Activated naive CD8-positive, alpha-beta T cell treated with anti-CD3 and anti-CD28 coated beads for 36 hours (primary cell): ENCODE results near the gene RABGEF1. TPM values are rescaled to one million over a fixed set of nuclear protein-coding genes. Genes with fewer than 3 reads are reported as not detected.
"Not testable (repeated sequence)": the region's sequence is repeated elsewhere in the genome, so short reads cannot be mapped to it uniquely, and the experiment has no call there.

Experiments
- DNase-seq: peaks from one replicate; pipeline ENCODE4 v3.0.0; 2021
- H3K27ac Mint-ChIP-seq: one replicate; pipeline ENCODE4 v1.8.0; 2022; ENCODE audit warnings: mild to moderate bottlenecking, moderate library complexity, mixed read lengths
- H3K27me3 Mint-ChIP-seq: one replicate; pipeline ENCODE4 v1.8.0; 2022; ENCODE audit warnings: mild to moderate bottlenecking, mixed read lengths
- H3K36me3 Mint-ChIP-seq: one replicate; pipeline ENCODE4 v1.8.0; 2021; ENCODE audit warnings: mild to moderate bottlenecking, mixed read lengths
- H3K4me1 Mint-ChIP-seq: one replicate; pipeline ENCODE4 v1.8.0; 2021; ENCODE audit warnings: mixed read lengths
- H3K4me3 Mint-ChIP-seq: one replicate; pipeline ENCODE4 v1.8.0; 2022; ENCODE audit warnings: mild to moderate bottlenecking, moderate library complexity, mixed read lengths
- H3K9me3 Mint-ChIP-seq: one replicate; pipeline ENCODE4 v1.8.0; 2022; ENCODE audit warnings: mixed read lengths
- total RNA-seq, 2 experiments: library from RNA; stranded (reverse); gene quantifications; one replicate each; pipeline ENCODE4 v1.2.3, GENCODE V29; 2021

RABGEF1 gene
- total RNA-seq = 10 to 100 TPM; 18.9 to 20.3 TPM

GRCh38 chr7:66740302-66740979, at the start of gene RABGEF1:
Gene RABGEF1, plus strand, starts transcription at chr7:66740733. Its CDS starts 31,167 bp downstream, at chr7:66771900.
- H3K27ac Mint-ChIP-seq = peak within 1 kb of the TSS; percentile 92
- H3K27me3 Mint-ChIP-seq = no peaks in the 10 kb centered on the region
- peak within 1 kb of the TSS; percentile 92 for H3K4me3 Mint-ChIP-seq
- DNase-seq = peak; percentile 98
- H3K36me3 Mint-ChIP-seq = peaks cover 19% of the 10 kb centered on the region
- peaks cover 10% of the 10 kb centered on the region for H3K9me3 Mint-ChIP-seq
- H3K4me1 Mint-ChIP-seq = peaks cover 27% of the 10 kb centered on the region

GRCh38 chr7:66693331-66693730, 47.2 kb upstream of the RABGEF1 start:
- H3K27ac Mint-ChIP-seq = no peak overlapping the region
- H3K9me3 Mint-ChIP-seq = peaks cover 2% of the 10 kb centered on the region
- no peaks in the 10 kb centered on the region for H3K4me1 Mint-ChIP-seq
- no peaks in the 10 kb centered on the region for H3K27me3 Mint-ChIP-seq
- no peak overlapping the region for H3K4me3 Mint-ChIP-seq
- H3K36me3 Mint-ChIP-seq = peaks cover 2% of the 10 kb centered on the region
- DNase-seq = no peak

- DNase-seq = no peak
- H3K27me3 Mint-ChIP-seq = no peaks in the 10 kb centered on the region
- H3K36me3 Mint-ChIP-seq = peaks cover 1% of the 10 kb centered on the region
- H3K9me3 Mint-ChIP-seq = no peaks in the 10 kb centered on the region
- no peak overlapping the region for H3K27ac Mint-ChIP-seq
- H3K4me3 Mint-ChIP-seq = no peak overlapping the region
- H3K4me1 Mint-ChIP-seq = no peaks in the 10 kb centered on the region
Observed at GRCh38 chr7:66694286-66694685, 46.2 kb upstream of the RABGEF1 start.

DNA sequence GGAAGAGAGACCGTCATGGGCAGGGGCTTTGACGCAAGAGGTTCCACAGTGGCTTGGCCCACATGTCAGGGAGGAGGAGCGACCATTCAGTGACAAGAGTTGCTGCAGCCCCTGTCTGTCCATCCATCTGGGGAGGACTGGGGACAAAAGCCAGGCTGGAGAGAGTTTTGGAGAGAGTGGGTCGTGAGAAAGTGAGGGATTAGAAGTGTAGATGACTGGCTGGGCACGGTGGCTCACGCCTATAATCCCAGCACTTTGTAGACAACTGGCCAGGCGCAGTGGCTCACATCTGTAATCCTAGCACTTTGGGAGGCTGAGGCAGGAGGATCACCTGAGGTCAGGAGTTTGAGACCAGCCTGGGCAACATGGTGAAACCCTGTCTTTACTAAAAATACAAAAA, 45.1 kb upstream of the RABGEF1 start:
- H3K9me3 Mint-ChIP-seq, H3K4me3 Mint-ChIP-seq, H3K27me3 Mint-ChIP-seq, H3K4me1 Mint-ChIP-seq, H3K36me3 Mint-ChIP-seq, DNase-seq, H3K27ac Mint-ChIP-seq: not testable (repeated sequence)

DNA sequence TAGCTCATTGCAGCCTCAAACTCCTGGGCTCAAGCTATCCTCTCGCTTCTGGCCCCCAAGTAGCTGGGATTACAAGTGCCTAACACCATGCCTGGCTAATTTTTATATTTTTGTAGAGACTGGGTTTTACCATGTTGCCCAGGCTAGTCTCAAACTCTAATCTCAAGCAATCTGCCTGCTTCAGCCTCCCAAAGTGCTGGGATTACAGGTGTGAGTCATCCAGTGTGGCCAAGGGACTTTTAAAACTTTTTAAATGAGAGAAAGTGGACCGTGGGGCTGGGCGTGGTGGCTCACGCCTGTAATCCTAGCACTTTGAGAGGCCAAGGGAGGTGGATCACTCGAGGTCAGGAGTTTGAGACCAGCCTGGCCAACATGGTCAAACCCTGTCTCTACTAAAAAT, 44.4 kb upstream of the RABGEF1 start:
- DNase-seq, H3K27me3 Mint-ChIP-seq, H3K4me1 Mint-ChIP-seq, H3K27ac Mint-ChIP-seq, H3K9me3 Mint-ChIP-seq, H3K4me3 Mint-ChIP-seq, H3K36me3 Mint-ChIP-seq: not testable (repeated sequence)

DNA sequence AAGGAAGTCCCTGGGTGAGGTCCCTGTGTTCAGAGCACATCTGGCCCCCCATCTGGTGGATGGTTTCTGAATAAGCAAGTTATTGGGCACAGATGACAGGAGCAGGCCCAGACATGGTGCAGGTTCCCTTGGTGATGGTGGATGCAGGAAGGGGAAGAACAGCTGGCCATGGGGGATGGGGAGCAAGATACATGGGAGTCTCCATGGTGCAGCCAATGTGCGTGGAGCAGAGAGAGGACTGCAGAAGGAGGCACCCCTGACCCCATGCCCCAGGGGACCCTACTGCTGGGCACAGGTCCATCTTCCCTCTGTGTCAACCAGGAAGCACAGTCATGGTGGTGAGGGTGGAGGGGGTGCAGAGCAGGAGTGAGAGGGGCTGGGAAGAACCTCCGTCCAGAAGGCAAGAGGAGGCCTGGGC, 43.8 kb upstream of the RABGEF1 start:
- Mint-ChIP-seq H3K27me3 (no peaks in the 10 kb centered on the region), H3K4me1 (no peaks in the 10 kb centered on the region), H3K4me3 (no peak overlapping the region), H3K9me3 (no peaks in the 10 kb centered on the region), H3K36me3 (peaks cover 1% of the 10 kb centered on the region), H3K27ac (no peak overlapping the region)
- no peak for DNase-seq

DNA sequence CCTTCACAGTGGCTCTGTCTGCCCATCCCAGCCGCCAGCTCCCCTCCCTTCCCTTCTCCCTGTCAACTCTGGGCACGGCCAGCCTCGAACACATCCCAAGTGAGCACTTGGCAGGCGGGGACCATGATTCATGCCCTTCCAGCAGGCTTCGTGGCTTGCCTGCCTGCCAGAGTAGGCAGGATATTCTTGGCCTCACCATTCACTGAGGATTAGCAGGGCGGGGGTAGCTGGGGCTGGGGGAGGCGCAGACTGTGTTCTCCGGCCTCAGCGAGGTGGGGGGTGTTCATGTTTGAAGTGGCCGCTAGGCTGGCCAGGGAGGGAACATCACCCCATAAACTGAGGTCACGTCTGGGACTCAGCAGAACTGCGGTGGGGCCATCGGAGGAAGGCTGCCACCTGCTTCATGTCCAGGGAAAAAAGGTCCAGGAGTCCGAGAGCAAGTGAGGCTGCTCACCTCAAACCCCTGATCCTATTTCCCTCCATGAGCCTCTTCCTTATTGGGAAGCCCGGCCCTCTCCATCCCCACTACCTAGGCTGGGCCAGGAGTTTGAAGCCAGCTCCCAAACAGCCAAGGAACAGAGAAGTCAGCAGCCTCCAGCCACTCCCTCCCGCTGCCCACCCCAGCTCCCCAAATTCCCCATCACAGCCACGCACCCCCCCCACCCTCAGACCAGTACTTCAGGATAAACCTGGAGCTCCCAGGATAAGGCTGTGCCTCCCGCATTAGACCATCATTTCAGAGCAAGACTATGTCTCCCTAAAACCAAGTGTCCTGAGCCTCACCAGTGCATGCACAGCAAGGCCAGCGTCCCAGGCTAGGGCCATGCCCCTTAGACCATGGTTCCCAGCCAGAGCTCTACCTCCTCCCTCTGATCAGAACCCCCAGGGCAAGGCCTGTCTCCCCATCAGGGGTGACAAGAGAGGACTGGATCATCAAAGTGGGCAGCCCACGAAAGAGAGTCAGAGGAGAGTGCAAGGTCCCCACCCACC, 42.8 kb upstream of the RABGEF1 start:
- Mint-ChIP-seq H3K4me3 (no peak overlapping the region), H3K36me3 (peaks cover 1% of the 10 kb centered on the region), H3K27me3 (no peaks in the 10 kb centered on the region), H3K9me3 (no peaks in the 10 kb centered on the region), H3K4me1 (no peaks in the 10 kb centered on the region), H3K27ac (no peak overlapping the region)
- DNase-seq = no peak

DNA sequence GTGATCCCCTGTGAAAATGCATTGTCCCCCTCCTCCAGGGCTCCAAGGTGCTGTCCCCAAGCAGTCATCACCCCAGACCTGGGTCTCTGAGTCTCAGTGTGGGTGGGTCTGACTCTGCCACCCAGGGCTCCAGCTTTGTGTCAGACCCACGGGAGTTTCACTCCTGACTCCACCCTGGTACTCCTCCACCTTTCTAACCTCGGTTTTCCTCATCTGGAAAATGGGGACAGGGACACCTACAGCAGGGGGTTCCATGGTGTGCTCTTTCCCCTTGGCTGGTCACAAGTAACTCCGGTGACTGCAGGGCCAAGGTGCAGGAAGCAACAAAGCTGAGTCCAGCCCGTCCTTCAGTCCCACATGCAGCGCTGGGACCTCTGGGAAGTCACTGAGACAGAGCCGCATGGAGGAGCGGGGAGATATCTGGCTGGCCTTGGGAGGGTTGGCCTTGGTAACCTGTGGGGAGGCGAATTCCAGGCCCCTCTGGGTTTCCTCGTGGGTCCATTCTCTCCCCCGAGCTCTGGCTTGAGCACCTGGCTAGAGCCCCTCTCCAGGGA, 41.8 kb upstream of the RABGEF1 start:
- Mint-ChIP-seq H3K27me3 (no peaks in the 10 kb centered on the region), H3K27ac (no peak overlapping the region), H3K4me3 (no peak overlapping the region), H3K4me1 (no peaks in the 10 kb centered on the region), H3K9me3 (no peaks in the 10 kb centered on the region), H3K36me3 (peaks cover 1% of the 10 kb centered on the region)
- DNase-seq = no peak

GRCh38 chr7:66699998-66700397, 40.5 kb upstream of the RABGEF1 start:
- no peaks in the 10 kb centered on the region for H3K4me1 Mint-ChIP-seq
- DNase-seq = no peak
- H3K27me3 Mint-ChIP-seq = no peaks in the 10 kb centered on the region
- H3K9me3 Mint-ChIP-seq = no peaks in the 10 kb centered on the region
- no peaks in the 10 kb centered on the region for H3K36me3 Mint-ChIP-seq
- no peak overlapping the region for H3K27ac Mint-ChIP-seq
- H3K4me3 Mint-ChIP-seq = no peak overlapping the region

DNA sequence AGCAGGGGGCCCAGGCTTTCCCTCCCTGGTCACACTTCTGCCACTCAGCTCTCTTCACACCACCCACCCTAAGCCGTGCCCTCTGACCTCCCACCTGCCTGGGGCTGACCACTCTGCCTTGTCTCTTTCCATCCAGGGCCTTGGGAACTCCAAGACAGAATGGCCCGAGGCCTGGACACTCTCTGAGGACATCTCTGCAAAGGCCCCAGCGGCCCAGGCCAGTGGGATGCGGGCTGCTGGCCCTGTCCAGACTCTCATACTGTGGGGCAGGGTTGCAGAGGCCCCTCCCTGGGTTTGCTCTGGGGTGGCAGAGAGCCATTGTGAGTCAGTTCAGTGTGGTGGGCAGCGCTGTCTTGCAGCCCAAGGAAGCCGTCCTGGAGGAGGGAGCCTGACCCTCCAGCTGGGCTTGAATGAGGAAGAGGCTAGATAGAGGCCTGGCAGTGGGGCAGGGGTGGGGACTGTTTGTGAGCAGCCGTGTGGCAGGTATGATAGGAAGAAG, 39.9 kb upstream of the RABGEF1 start:
- no peaks in the 10 kb centered on the region for H3K4me1 Mint-ChIP-seq
- no peaks in the 10 kb centered on the region for H3K9me3 Mint-ChIP-seq
- H3K27ac Mint-ChIP-seq = no peak overlapping the region
- H3K36me3 Mint-ChIP-seq = no peaks in the 10 kb centered on the region
- DNase-seq = no peak
- no peak overlapping the region for H3K4me3 Mint-ChIP-seq
- H3K27me3 Mint-ChIP-seq = no peaks in the 10 kb centered on the region

DNA sequence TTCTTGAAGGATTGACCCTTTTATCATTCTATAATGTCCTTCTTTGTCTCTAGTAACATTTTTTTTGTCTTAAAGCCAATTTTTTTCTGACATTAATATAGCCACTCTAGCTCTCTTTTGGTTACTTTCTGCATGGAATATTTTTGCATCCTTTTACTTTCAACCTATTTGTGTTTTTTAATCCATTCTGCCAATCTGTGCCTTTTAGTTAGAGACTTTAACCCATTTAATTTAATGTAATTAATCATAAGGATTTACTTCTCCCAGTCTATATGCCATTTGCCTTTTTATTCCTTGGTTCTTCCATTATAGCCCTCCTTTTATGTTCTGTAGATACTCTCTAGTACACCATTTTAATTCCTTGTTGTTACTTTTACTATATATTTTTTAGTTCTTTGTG, 32.7 kb upstream of the RABGEF1 start:
- H3K9me3 Mint-ChIP-seq = no peaks in the 10 kb centered on the region
- no peak for DNase-seq
- H3K27ac Mint-ChIP-seq = no peak overlapping the region
- H3K4me1 Mint-ChIP-seq = no peaks in the 10 kb centered on the region
- no peak overlapping the region for H3K4me3 Mint-ChIP-seq
- H3K27me3 Mint-ChIP-seq = no peaks in the 10 kb centered on the region
- peaks cover 18% of the 10 kb centered on the region for H3K36me3 Mint-ChIP-seq

DNA sequence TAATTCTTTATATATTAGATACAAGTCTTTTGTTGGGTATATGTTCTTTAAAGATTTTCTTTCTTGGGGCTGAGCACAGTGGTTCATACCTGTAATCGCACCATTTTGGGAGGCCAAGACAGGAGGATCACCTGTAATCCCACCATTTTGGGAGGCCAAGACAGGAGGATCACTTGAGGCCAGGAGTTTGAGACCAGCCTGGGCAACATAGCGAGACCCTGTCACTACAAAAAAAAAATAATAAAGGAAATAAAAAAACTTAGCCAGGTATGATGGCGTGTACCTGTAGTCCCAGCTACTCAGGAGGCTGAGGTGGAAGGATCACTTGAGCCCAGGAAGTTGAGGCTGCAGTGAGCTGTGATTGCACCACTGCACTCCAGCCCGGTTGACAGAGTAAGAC, 29.8 kb upstream of the RABGEF1 start:
- Mint-ChIP-seq H3K36me3 (peaks cover 40% of the 10 kb centered on the region), H3K9me3 (peaks cover 11% of the 10 kb centered on the region)
- H3K4me1 Mint-ChIP-seq, H3K4me3 Mint-ChIP-seq, DNase-seq, H3K27ac Mint-ChIP-seq, H3K27me3 Mint-ChIP-seq: not testable (repeated sequence)

DNA sequence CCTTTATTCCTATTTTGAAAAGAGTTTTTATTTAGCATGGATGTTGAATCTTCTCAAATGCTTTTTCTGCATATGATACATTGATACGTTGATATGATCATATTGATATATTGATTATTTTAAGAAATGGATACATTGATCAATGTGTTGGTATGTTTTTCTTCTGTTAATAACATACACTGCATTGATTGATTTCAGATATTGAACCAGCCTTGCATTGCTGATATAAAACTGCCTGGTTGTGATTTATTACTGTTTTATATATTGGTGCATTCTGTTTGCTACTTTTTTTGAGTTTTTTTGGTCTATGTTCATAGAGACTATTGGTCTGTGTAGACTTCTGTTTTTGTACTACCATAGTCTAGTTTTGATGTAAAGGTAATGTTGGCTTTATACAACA, 26.8 kb upstream of the RABGEF1 start:
- H3K36me3 Mint-ChIP-seq = peaks cover 30% of the 10 kb centered on the region
- DNase-seq = no peak
- no peaks in the 10 kb centered on the region for H3K4me1 Mint-ChIP-seq
- no peaks in the 10 kb centered on the region for H3K27me3 Mint-ChIP-seq
- H3K27ac Mint-ChIP-seq = no peak overlapping the region
- H3K9me3 Mint-ChIP-seq = peaks cover 11% of the 10 kb centered on the region
- no peak overlapping the region for H3K4me3 Mint-ChIP-seq

GRCh38 chr7:66716634-66717033, 23.9 kb upstream of the RABGEF1 start:
- not testable (repeated sequence) for H3K4me1 Mint-ChIP-seq, H3K4me3 Mint-ChIP-seq, DNase-seq, H3K27me3 Mint-ChIP-seq, H3K27ac Mint-ChIP-seq
- Mint-ChIP-seq H3K36me3 (peaks cover 23% of the 10 kb centered on the region), H3K9me3 (peaks cover 11% of the 10 kb centered on the region)

DNA sequence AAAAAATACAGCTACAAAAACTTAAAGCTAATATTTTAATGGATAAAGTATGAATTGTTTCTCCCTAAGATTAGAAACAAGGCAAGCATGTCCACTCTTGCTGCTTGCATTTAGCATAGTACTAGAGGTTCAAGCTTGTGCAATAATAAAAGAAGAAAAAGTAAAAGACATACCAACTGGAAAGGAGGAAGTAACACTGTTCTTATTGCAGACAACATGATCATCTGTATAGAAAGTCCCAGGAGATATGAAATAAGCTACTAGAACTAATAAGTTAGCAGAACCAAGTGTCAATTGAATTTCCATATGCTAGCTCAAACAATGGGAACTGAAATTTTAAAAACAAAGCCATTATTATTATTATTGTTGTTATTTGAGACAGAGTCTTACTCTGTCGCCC, 20.0 kb upstream of the RABGEF1 start:
- Mint-ChIP-seq H3K4me3 (no peak overlapping the region), H3K9me3 (peaks cover 11% of the 10 kb centered on the region), H3K4me1 (no peaks in the 10 kb centered on the region), H3K27me3 (no peaks in the 10 kb centered on the region), H3K36me3 (peaks cover 20% of the 10 kb centered on the region), H3K27ac (no peak overlapping the region)
- no peak for DNase-seq
